GM19238 (cell line): Measurements from ENCODE around the gene ARHGEF6.
"Not testable (repeated sequence)": the region's sequence is repeated elsewhere in the genome, so short reads cannot be mapped to it uniquely, and the experiment has no call there.

Experiments used
- DNase-seq: peaks from one replicate; pipeline ENCODE4 v3.0.0; 2011; ENCODE audit warnings: low spot score; ENCODE audit not compliant: insufficient read length

The ARHGEF6 gene

DNA sequence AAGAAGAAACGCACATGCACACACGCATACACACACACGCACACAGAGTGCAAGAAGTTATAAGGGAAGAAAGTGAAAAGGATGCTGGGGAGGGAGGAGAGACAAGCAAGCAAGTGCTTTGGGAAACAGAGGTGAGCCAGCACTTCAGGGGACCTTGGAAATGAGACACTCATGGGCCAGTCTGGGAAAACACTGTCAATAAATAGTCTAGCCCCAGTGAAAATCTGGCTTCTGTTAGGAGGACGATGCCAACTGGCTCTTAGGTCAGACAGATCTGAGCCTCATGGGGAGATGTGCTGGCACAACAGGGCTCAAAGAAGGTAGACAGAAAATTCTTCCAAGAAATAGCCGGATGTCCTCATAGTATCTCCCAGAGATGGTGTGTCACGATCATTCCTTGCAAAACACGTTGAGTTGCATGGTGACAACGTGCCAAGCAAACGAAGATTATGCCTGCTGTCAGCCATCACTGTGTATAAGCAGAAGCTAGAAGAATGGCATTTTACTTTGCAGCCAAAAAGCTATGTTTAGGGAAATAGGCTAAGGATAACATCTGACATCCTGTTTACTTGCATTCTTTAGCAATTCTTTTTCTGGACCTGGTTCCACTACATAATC lies 557 bp upstream of the ARHGEF6 start:
- no peak for DNase-seq

GRCh38 chrX:136780241-136780640 lies 491 bp downstream of the ARHGEF6 start:
- no peak for DNase-seq

- DNase-seq: no peak
Observed at GRCh38 chrX:136779346-136779781, 1.4 kb downstream of the ARHGEF6 start.

DNA sequence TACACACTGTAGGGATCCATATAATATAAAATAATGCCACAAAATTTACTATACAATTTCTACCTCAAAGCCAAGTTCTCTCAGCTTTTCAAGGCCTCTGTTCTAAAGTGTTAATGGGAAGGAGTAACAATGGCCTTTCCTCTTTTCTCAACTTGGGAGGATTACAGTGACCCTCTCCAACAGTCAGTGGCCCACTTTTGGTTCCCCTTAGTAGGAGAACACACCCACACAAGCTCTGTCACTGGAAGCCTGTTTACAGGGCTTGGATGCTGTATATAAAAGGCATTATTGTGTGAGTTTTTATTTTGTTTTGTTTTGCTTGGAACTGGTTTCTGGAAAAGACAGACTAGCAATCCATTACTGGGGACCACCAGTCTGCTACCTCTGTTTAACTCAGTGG lies 1.8 kb downstream of the ARHGEF6 start:
- DNase-seq: no peak

DNA sequence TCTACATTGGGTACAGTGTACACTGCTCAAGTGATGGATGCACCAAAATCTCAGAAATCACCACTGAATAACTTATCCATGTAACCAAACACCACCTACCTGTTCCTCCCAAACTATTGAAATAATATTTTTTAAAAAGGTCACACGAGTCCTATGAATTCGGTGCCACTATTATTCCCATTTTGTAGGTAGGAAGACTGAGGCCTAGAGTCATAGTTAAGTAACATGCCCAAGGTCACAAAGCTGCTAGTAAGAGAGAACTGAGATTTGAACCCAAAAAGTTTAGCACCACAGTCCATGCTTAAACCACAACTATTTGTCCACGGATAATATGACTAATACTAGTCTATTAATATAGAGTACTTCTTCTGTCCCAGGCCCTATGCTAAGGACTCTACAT lies 2.7 kb downstream of the ARHGEF6 start:
- no peak for DNase-seq

- no peak for DNase-seq
Observed at GRCh38 chrX:136773648-136774047, 7.1 kb downstream of the ARHGEF6 start.

DNA sequence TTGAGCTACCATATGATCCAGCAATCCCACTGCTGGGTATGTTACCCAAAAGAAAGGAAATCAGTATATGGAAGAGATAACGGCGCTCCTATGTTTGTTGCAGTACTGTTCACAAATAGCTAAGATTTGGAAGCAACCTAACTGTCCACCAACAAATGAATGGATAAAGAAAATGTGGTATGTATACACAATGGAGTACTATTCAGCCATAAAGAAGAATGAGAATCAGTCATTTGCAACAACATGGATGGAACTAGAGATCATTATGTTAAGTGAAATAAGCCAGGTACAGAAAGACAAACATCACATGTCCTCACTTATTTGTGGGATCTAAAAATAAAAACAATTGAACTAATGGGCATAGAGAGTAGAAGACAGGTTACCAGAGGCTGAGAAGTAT lies 8.9 kb downstream of the ARHGEF6 start:
- DNase-seq: not testable (repeated sequence)

GRCh38 chrX:136768469-136769084 lies 12.2 kb downstream of the ARHGEF6 start:
- DNase-seq: no peak

GRCh38 chrX:136767104-136767941 lies 13.4 kb downstream of the ARHGEF6 start:
- peak; percentile 51 for DNase-seq

DNA sequence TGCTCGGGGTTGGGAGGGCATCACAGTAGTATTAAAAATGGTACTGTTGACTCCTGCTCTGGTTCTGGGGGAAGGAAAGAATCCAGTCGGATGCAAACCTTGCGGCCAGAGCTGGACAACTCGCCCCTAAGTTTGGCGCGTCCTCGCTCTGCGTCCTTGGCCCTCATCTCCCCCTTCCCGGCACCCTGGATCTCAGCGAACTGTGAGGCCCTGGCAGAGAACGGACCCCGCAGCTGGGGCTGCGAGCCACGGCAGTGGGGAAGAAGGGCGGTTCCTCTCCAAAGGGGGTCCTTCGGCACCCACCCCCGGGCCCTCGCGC lies 14.0 kb downstream of the ARHGEF6 start:
- no peak for DNase-seq

DNA sequence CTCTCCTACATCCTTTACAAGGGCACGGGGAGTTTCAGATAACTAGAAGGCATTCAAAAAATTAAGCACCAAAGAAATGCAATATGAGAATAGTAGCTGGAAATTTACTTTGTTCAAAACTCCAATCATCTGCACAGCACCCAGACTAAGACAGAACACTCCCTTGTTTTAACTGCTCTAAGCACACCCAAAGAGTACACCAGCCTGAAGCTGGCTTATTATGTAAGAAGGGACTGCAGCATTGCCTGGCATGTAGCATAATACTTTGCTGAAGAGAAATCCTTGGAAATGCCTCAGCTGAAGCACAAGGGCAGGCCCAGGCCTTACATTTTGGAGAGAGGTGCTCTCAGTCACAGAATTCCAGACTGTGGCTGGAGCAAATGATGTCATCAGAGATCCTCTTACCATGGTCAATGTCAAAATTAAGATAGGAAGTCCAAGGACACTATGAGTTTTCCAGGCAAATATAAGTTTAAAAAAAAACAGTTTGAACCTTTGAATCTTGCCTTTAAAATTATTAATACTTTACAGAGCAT lies 14.8 kb downstream of the ARHGEF6 start:
- DNase-seq: no peak

DNA sequence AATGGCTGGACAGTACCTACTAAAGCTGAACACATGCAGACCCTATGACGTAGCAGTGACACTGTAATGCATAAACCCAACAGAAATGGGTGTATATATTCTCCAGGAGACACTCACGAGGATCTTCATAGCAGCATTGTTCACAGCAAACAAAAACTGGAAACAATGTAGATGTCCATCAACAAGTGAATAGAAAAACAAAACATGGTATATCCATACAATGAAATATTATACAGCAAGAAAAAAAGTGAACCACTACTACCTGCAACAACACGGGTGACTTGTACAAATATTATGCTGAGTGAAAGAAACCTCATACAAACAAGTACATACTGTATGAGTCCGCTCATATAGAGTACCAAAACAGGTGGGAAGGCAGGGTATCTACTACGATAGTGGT lies 16.5 kb downstream of the ARHGEF6 start:
- no peak for DNase-seq

DNA sequence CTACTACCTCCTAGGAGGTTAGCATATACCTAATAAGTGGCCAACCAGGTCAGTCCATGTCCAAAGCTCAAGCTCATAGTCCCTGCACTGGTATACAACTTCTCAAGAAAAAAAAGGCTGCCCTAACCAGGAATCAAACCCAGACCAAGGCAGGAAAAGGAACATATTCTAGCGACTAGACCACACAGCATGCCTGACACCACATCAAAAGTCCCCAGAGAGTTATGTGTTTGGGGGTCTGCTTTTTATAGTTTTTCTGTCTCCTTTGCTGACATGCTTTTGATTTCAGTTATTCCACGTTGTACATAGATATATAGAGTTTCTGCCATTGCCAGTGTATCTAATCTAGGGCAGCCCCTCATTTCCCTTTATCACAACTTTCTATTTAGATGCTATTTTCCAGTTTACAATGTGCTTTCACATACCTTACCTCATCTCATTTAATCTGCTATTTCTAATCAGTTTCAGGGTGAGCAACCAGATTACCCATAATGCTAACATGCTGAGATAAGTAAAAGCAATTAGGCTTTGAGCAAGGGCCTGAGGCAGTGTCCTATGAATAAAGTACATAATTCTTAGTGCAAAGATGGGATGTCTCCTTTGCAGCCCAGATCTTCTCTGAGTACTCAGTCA lies 17.8 kb downstream of the ARHGEF6 start:
- DNase-seq: no peak

GRCh38 chrX:136761421-136761820 lies 19.3 kb downstream of the ARHGEF6 start:
- no peak for DNase-seq

GRCh38 chrX:136759968-136760367 lies 20.8 kb downstream of the ARHGEF6 start:
- DNase-seq: no peak

GRCh38 chrX:136755411-136755810 lies 25.3 kb downstream of the ARHGEF6 start:
- no peak for DNase-seq

- DNase-seq: no peak
Observed at GRCh38 chrX:136754651-136755050, 26.1 kb downstream of the ARHGEF6 start.

DNA sequence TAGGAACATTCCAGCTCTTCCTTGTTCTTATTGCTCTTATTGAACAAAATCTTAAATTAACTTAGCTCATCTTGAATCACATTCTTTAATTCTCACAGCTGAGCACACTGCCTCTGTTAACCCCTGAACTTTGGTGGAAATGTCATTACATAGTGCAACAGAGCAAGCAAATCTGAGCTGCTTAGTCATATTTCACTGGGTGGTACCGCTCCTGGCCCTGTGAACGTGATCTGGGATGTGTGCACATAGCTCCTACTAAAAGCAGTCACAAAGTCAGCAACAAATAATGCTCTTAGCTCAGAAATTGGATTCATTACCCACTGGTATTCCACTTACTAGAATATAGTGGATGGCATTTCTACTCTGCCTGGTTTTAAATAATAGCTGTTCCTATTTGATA lies 27.9 kb downstream of the ARHGEF6 start:
- DNase-seq: no peak

GRCh38 chrX:136752346-136752745 lies 28.4 kb downstream of the ARHGEF6 start:
- no peak for DNase-seq

- DNase-seq: no peak
Observed at GRCh38 chrX:136750364-136750763, 30.4 kb downstream of the ARHGEF6 start.

GRCh38 chrX:136747003-136747986 lies 33.4 kb downstream of the ARHGEF6 start:
- no peak for DNase-seq
